ENCODE data around the gene FOXO6.
A peak's percentile ranks its signal among the peaks of the same experiment; 100 is the strongest.

FOXO6 gene

DNA sequence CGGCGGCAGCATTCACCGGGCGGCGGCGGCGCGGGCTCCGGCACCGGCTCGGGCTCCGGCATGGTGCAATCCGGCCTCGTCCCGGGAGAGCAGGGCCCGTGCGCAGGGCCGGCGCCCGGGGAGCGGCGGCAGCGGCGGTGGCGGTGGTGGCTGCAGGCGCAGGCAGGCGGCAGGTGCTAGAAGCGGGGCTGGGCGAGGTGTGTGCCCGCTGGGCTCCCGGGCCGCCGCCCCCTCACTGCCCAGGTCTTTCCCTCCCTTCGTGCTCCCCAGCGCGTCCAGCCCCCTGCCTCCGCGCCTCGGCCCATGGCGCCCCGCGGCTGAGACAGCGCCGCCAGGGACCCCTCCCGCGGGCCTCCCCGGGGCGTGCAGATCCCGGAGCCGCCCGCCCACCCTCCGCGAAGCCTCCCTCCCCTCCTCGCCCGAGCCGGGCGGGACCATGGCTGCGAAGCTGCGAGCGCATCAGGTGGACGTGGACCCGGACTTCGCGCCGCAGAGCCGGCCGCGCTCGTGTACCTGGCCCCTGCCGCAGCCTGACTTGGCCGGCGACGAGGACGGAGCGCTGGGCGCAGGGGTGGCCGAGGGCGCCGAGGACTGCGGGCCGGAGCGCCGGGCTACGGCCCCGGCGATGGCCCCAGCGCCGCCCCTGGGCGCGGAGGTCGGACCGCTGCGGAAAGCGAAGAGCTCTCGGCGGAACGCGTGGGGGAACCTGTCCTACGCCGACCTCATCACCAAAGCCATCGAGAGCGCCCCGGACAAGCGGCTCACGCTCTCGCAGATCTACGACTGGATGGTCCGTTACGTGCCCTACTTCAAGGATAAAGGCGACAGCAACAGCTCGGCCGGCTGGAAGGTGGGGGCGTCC lies 492 bp downstream of the FOXO6 start:
- TF ChIP-seq, protein P1, sequence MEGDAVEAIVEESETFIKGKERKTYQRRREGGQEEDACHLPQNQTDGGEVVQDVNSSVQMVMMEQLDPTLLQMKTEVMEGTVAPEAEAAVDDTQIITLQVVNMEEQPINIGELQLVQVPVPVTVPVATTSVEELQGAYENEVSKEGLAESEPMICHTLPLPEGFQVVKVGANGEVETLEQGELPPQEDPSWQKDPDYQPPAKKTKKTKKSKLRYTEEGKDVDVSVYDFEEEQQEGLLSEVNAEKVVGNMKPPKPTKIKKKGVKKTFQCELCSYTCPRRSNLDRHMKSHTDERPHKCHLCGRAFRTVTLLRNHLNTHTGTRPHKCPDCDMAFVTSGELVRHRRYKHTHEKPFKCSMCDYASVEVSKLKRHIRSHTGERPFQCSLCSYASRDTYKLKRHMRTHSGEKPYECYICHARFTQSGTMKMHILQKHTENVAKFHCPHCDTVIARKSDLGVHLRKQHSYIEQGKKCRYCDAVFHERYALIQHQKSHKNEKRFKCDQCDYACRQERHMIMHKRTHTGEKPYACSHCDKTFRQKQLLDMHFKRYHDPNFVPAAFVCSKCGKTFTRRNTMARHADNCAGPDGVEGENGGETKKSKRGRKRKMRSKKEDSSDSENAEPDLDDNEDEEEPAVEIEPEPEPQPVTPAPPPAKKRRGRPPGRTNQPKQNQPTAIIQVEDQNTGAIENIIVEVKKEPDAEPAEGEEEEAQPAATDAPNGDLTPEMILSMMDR (conservative IDR thresholded peaks at IDR 0.05) = no peak
- H3K27ac ChIP-seq = peak overlapping the region; percentile 64

DNA sequence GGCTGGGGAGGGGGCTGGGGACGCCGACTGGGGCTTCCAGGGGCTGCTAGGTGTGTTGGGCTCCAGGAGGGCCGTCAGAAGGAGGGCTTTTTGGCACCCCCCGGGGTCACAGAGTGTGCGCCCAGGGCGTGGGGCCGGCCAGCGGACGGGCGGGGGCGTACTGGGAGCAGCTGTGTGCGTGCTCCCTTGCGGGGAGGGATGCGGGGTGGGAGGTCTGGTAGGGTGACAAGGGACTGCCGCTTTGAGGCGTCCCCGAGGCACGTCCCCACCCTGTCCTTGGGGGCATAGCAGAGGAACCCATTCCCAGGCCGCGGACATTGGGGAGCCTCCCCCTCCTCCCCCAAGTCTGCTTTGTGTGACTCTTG lies 1.1 kb downstream of the FOXO6 start:
- TF ChIP-seq, protein P1 (conservative IDR thresholded peaks at IDR 0.05) = no peak
- H3K27ac ChIP-seq = no peak overlapping the region

DNA sequence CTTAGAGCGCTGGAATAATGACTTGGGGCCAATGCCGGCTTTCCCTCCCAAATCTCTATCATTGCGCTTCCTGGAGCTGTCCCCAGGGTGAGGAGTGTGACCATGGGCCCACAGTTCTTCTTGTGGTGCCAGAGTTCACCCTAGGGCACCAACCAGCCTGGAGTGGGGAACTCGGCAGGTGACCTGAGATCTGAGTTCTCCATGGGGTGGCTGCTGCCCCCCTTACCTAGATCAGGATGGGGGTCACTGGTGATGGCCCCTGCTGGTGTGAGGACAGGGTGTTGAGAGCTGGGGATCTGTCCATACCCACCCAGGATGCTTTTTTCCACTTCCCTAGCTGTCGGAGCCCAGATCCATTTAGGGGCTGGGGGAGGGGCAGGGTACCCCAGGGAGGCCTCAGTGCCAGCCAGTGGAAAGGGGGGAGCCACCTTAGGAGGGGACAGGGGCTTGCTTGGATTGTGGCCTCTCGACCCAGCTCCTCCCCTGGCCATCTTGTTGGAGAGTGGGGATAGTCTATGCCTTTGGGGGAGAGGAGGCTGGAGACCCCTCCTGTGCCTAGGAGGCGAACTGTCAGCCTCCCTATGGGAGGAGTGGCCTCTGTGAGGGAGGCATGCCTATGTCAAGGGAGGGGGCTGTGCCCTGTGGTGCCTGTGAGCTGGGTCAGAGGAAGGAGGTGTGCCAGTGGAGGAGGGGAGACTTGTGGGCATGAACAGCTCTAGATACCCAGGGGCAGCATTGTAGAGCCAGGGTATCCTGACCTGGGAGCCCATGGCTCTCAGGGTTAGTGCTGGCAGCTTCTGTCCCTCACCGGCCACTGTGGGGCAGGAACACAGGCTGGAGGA lies 1.7 kb downstream of the FOXO6 start:
- no peak overlapping the region for H3K27ac ChIP-seq
- TF ChIP-seq, protein P1 (conservative IDR thresholded peaks at IDR 0.05) = no peak

DNA sequence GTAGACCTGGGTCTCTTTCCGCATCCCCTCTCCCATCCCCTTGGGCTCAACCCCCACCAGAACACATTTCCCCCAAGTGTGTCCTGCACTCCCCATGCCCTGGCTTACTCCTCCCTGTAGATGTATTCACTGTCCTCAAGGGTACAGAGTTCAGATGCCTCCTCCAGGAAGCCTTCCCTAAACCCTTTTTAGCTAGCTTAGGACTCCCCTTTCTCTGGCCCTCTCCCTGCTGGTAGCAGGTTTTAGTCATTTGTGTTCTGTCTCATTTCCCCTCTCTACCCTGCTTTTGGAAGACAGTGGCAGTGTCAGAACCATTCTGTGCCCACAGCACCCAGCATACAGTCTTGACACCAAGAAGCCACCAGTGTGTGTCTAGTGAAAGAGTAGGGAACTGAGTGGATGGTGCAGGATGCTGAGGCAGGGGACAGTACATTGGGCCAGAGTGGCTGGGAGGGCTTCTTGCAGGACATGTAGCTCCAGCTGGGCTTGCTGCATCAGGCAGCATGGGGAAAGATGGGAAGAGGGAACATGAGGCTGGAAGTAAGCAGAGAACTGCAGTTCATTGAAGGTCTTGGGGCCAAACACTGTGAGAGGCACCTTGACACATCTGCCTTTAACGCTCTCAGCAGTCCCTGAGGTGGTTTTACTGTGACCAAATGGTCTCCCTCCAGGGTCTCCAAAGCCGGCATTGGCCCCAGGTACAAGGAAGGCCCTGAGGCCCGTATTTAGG lies 2.5 kb downstream of the FOXO6 start:
- H3K27ac ChIP-seq = no peak overlapping the region
- TF ChIP-seq, protein P1 (conservative IDR thresholded peaks at IDR 0.05) = no peak

DNA sequence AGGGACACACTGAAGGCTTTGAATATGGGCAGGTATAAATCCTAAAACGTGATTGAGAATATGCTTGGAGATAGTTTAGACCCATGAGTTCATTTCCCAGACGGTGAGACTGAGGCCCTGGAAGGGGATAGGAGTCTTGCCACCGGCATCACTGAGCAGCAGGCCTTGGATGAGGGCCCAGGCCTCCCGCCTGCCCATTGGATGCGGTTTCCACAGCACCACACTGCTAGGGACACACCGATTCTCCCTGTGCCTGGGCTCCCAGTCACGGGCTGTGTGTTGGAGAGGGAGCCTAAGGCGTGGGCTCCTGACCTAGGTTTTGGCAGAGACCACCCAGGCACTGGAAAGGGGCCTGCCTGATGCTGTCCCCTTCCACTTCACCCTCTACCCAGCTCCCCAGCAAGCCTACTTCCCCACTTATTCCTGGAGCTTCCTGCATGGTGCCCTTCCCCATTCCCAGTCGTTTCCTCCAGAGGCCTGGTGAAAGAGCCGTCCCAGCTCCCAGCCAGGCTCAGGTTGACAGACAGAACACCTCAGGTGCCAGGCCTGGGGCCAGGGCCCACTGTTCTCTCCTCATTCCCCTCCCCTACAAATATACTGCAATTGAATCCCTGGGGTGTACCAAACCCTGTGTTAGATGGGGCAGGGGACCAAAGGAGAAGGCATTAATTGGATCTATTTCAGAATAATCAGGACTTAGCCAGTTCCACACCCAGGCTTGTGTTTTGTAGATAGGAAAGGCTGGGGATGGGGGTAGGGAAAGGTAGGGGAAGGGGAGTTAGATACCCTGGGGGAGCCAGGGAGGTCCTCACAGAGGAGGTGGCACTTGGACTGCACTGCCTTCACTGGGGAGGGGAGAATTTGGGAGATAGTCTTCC lies 3.4 kb downstream of the FOXO6 start:
- H3K27ac ChIP-seq = peak overlapping the region; percentile 73
- TF ChIP-seq, protein P1 (conservative IDR thresholded peaks at IDR 0.05) = no peak

DNA sequence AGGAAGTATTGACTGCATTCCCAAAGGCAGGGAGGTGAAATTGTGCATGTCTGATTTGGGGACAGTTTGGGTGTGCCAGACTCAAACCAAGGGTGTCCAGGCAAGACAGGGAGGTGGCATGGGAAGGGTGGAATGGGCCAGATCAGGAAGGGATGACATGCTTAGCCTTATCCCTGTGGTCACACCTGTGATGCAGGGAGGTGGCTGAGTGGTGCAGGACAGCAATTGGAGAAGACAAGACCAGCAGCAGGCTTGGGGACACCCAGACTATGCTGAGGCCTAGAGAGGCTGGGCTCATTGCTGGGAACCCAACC lies 4.0 kb downstream of the FOXO6 start:
- TF ChIP-seq, protein P1 (conservative IDR thresholded peaks at IDR 0.05) = no peak
- H3K27ac ChIP-seq = peak overlapping the region; percentile 73
